ENCODE measurements around the gene LTA. TPM values are rescaled to one million over a fixed set of nuclear protein-coding genes. Genes with fewer than 3 reads are reported as not detected.

Gene LTA
- total RNA-seq, 2 donors from 2014 or later: 1,187 to 3,727 TPM

- DNase-seq (ENCODE audit: low spot score) (no peak), ATAC-seq (no peak)
- peaks cover 70 to 79% of the 10 kb centered on the region in 2 donors for H3K4me1 Mint-ChIP-seq (ENCODE audit: low read depth in 2 of 2)
- H3K36me3 Mint-ChIP-seq: no peaks in the 10 kb centered on the region
- H3K4me3 Mint-ChIP-seq: peak overlapping the region; percentile 69
- peak overlapping the region in 1 of 2 donors; percentile 88 for H3K27ac Mint-ChIP-seq
- H3K9me3 Mint-ChIP-seq: no peaks in the 10 kb centered on the region
- no peaks in the 10 kb centered on the region for H3K27me3 Mint-ChIP-seq
Observed at GRCh38 chr6:31569861-31570536, 2.1 kb upstream of the LTA start.

- DNase-seq (ENCODE audit: low spot score) (no peak), ATAC-seq (no peak)
- peaks cover 21% of the 10 kb centered on the region for H3K36me3 Mint-ChIP-seq
- H3K4me1 Mint-ChIP-seq (ENCODE audit: low read depth in 2 of 2): peaks cover 72 to 83% of the 10 kb centered on the region in 2 donors
- H3K9me3 Mint-ChIP-seq: no peaks in the 10 kb centered on the region
- H3K4me3 Mint-ChIP-seq: peak overlapping the region; percentile 96
- H3K27me3 Mint-ChIP-seq: no peaks in the 10 kb centered on the region
- H3K27ac Mint-ChIP-seq: peak overlapping the region; percentile 88 to 92
Observed at GRCh38 chr6:31573239-31574105, 1.4 kb downstream of the LTA start.

GRCh38 chr6:31574106-31575061 lies 2.3 kb downstream of the LTA start:
- Mint-ChIP-seq H3K27me3 (no peaks in the 10 kb centered on the region), H3K27ac (peak overlapping the region; percentile 88 to 92), H3K36me3 (peaks cover 22% of the 10 kb centered on the region), H3K9me3 (no peaks in the 10 kb centered on the region), H3K4me3 (peak overlapping the region; percentile 96), H3K4me1 (ENCODE audit: low read depth in 2 of 2) (peaks cover 72 to 83% of the 10 kb centered on the region in 2 donors)
- DNase-seq (ENCODE audit: low spot score) (peak; percentile 79), ATAC-seq (peak in 1 of 2 donors; percentile 2)

- Mint-ChIP-seq H3K27ac (peak within 1 kb of the TSS; percentile 88 to 92), H3K9me3 (no peaks in the 10 kb centered on the region), H3K4me1 (ENCODE audit: low read depth in 2 of 2) (peaks cover 73 to 85% of the 10 kb centered on the region in 2 donors), H3K4me3 (peak within 1 kb of the TSS; percentile 96), H3K27me3 (no peaks in the 10 kb centered on the region), H3K36me3 (peaks cover 22% of the 10 kb centered on the region)
- ATAC-seq: peak; percentile 58 to 76
- peak; percentile 91 for DNase-seq (ENCODE audit: low spot score)
Observed at GRCh38 chr6:31575335-31575901, 3.3 kb downstream of the LTA start, which contains the start of gene TNF. Gene TNF, plus strand, starts transcription at chr6:31575565. Its CDS starts 177 bp downstream, at chr6:31575742.

GRCh38 chr6:31575952-31576685 lies 4.0 kb downstream of the LTA start:
- peak overlapping the region; percentile 96 for H3K4me3 Mint-ChIP-seq
- H3K27ac Mint-ChIP-seq: peak overlapping the region; percentile 88 to 92
- no peak for DNase-seq (ENCODE audit: low spot score)
- peaks cover 75 to 86% of the 10 kb centered on the region in 2 donors for H3K4me1 Mint-ChIP-seq (ENCODE audit: low read depth in 2 of 2)
- no peak for ATAC-seq
- H3K36me3 Mint-ChIP-seq: peaks cover 24% of the 10 kb centered on the region
- no peaks in the 10 kb centered on the region for H3K27me3 Mint-ChIP-seq
- no peaks in the 10 kb centered on the region for H3K9me3 Mint-ChIP-seq

- Mint-ChIP-seq H3K4me3 (peak overlapping the region; percentile 96), H3K27me3 (no peaks in the 10 kb centered on the region), H3K9me3 (no peaks in the 10 kb centered on the region), H3K27ac (peak overlapping the region; percentile 88 to 92), H3K36me3 (peaks cover 26% of the 10 kb centered on the region), H3K4me1 (ENCODE audit: low read depth in 2 of 2) (peaks cover 77 to 88% of the 10 kb centered on the region in 2 donors)
- DNase-seq (ENCODE audit: low spot score) (peak; percentile 87), ATAC-seq (peak; percentile 16 to 38)
Observed at GRCh38 chr6:31576897-31577578, 4.9 kb downstream of the LTA start.

GRCh38 chr6:31577579-31577966 lies 5.5 kb downstream of the LTA start:
- H3K27me3 Mint-ChIP-seq: no peaks in the 10 kb centered on the region
- peak overlapping the region; percentile 88 to 92 for H3K27ac Mint-ChIP-seq
- H3K4me1 Mint-ChIP-seq (ENCODE audit: low read depth in 2 of 2): peaks cover 78 to 88% of the 10 kb centered on the region in 2 donors

GRCh38 chr6:31578184-31579118 lies 6.4 kb downstream of the LTA start:
- DNase-seq (ENCODE audit: low spot score): no peak
- Mint-ChIP-seq H3K27me3 (no peaks in the 10 kb centered on the region), H3K4me1 (ENCODE audit: low read depth in 2 of 2) (peaks cover 76 to 85% of the 10 kb centered on the region in 2 donors), H3K9me3 (no peaks in the 10 kb centered on the region), H3K27ac (peak overlapping the region; percentile 88 to 92), H3K4me3 (peak overlapping the region; percentile 100), H3K36me3 (peaks cover 26% of the 10 kb centered on the region)
- no peak for ATAC-seq

More at GRCh38 chr6:31577579-31577966, 5.5 kb downstream of the LTA start:
- ATAC-seq (no peak), DNase-seq (ENCODE audit: low spot score) (no peak)
- peaks cover 26% of the 10 kb centered on the region for H3K36me3 Mint-ChIP-seq
- H3K4me3 Mint-ChIP-seq: peak overlapping the region; percentile 96
- H3K9me3 Mint-ChIP-seq: no peaks in the 10 kb centered on the region

GRCh38 chr6:31579119-31579505 lies 7.0 kb downstream of the LTA start:
- H3K9me3 Mint-ChIP-seq: no peaks in the 10 kb centered on the region
- peaks cover 69 to 78% of the 10 kb centered on the region in 2 donors for H3K4me1 Mint-ChIP-seq (ENCODE audit: low read depth in 2 of 2)
- H3K36me3 Mint-ChIP-seq: peaks cover 26% of the 10 kb centered on the region
- H3K4me3 Mint-ChIP-seq: peak overlapping the region; percentile 100
- peak overlapping the region; percentile 88 to 92 for H3K27ac Mint-ChIP-seq
- ATAC-seq: no peak
- DNase-seq (ENCODE audit: low spot score): no peak
- no peaks in the 10 kb centered on the region for H3K27me3 Mint-ChIP-seq

GRCh38 chr6:31579546-31580437 lies 7.7 kb downstream of the LTA start:
- Mint-ChIP-seq H3K36me3 (peaks cover 26% of the 10 kb centered on the region), H3K4me3 (peak overlapping the region; percentile 100), H3K4me1 (ENCODE audit: low read depth in 2 of 2) (peaks cover 64 to 73% of the 10 kb centered on the region in 2 donors), H3K27me3 (no peaks in the 10 kb centered on the region), H3K9me3 (no peaks in the 10 kb centered on the region), H3K27ac (peak overlapping the region; percentile 88 to 92)
- DNase-seq (ENCODE audit: low spot score): no peak
- no peak for ATAC-seq
